ENCODE data around the gene UACA.

Gene UACA

GRCh38 chr15:70786996-70787395 is 23.6 kb upstream of the UACA start:
- DNase-seq = no peak

GRCh38 chr15:70783610-70784022 is 20.3 kb upstream of the UACA start:
- DNase-seq = no peak

- no peak for DNase-seq
These were observed 19.7 kb upstream of the UACA start for GRCh38 chr15:70783041-70783440.

- DNase-seq = no peak
These were observed 17.9 kb upstream of the UACA start for GRCh38 chr15:70781236-70781635.

- DNase-seq = no peak
These were observed 15.1 kb upstream of the UACA start for GRCh38 chr15:70778258-70779076.

GRCh38 chr15:70777170-70777926 is 14.0 kb upstream of the UACA start:
- DNase-seq = no peak

- no peak for DNase-seq
These were observed 11.8 kb upstream of the UACA start for GRCh38 chr15:70775160-70775559.

- DNase-seq = no peak
These were observed 9.0 kb upstream of the UACA start for GRCh38 chr15:70772402-70772801.

GRCh38 chr15:70770863-70771262 is 7.5 kb upstream of the UACA start:
- DNase-seq = no peak

- no peak for DNase-seq
These were observed 5.0 kb upstream of the UACA start for GRCh38 chr15:70768257-70768883.

- no peak for DNase-seq
These were observed 4.3 kb upstream of the UACA start for GRCh38 chr15:70767667-70768066.

- no peak for DNase-seq
These were observed 3.2 kb upstream of the UACA start for GRCh38 chr15:70766597-70766996.

GRCh38 chr15:70765504-70766281 is 2.3 kb upstream of the UACA start:
- no peak for DNase-seq

GRCh38 chr15:70763950-70764730 is 782 bp upstream of the UACA start:
- DNase-seq = no peak

GRCh38 chr15:70762469-70763119 is 764 bp downstream of the UACA start:
- no peak for DNase-seq

- DNase-seq = no peak
These were observed 1.4 kb downstream of the UACA start for GRCh38 chr15:70761931-70762468.

GRCh38 chr15:70761046-70761445 is 2.3 kb downstream of the UACA start:
- no peak for DNase-seq

GRCh38 chr15:70758790-70759462 is 4.4 kb downstream of the UACA start:
- no peak for DNase-seq

GRCh38 chr15:70757627-70758026 is 5.7 kb downstream of the UACA start:
- no peak for DNase-seq

- no peak for DNase-seq
These were observed 8.5 kb downstream of the UACA start for GRCh38 chr15:70754862-70755261.

Data from 8988T (cell line).